GM21367 (cell line): Measurements from ENCODE around the gene KCNN3.

Source experiments
- ATAC-seq: cut with Tn5 transposase; IDR thresholded peaks from one replicate; pipeline ENCODE4 v1.9.1; 2021; ENCODE audit not compliant: unreplicated experiment

KCNN3 gene

GRCh38 chr1:154880671-154881070 lies 10.6 kb upstream of the KCNN3 start:
- no peak for ATAC-seq

GRCh38 chr1:154879038-154879421 lies 8.9 kb upstream of the KCNN3 start:
- ATAC-seq: no peak

GRCh38 chr1:154878371-154879037 lies 8.4 kb upstream of the KCNN3 start:
- ATAC-seq: no peak

GRCh38 chr1:154877370-154877974 lies 7.4 kb upstream of the KCNN3 start:
- ATAC-seq: no peak

GRCh38 chr1:154876842-154877369 lies 6.8 kb upstream of the KCNN3 start:
- no peak for ATAC-seq

GRCh38 chr1:154874465-154874864 lies 4.4 kb upstream of the KCNN3 start:
- no peak for ATAC-seq

GRCh38 chr1:154873321-154873950 lies 3.4 kb upstream of the KCNN3 start:
- ATAC-seq: no peak

GRCh38 chr1:154871374-154871773 lies 1.3 kb upstream of the KCNN3 start:
- no peak for ATAC-seq

GRCh38 chr1:154870734-154871133 lies 653 bp upstream of the KCNN3 start:
- ATAC-seq: no peak

GRCh38 chr1:154869351-154870114 lies 548 bp downstream of the KCNN3 start:
- no peak for ATAC-seq

- ATAC-seq: no peak
Observed at GRCh38 chr1:154867841-154868605, 2.1 kb downstream of the KCNN3 start.

GRCh38 chr1:154867064-154867825 lies 2.8 kb downstream of the KCNN3 start:
- no peak for ATAC-seq

- no peak for ATAC-seq
Observed at GRCh38 chr1:154866257-154867063, 3.6 kb downstream of the KCNN3 start.

GRCh38 chr1:154865442-154866256 lies 4.4 kb downstream of the KCNN3 start:
- no peak for ATAC-seq

- no peak for ATAC-seq
Observed at GRCh38 chr1:154864189-154864975, 5.7 kb downstream of the KCNN3 start.

- ATAC-seq: no peak
Observed at GRCh38 chr1:154863315-154864174, 6.5 kb downstream of the KCNN3 start.

- ATAC-seq: no peak
Observed at GRCh38 chr1:154862907-154863306, 7.2 kb downstream of the KCNN3 start.
